Heart right ventricle (tissue), 16 donors: ENCODE data around the gene MDM4. TPM values are rescaled to one million over a fixed set of nuclear protein-coding genes. Genes with fewer than 3 reads are reported as not detected.

ENCODE experiments used
- ATAC-seq, 8 donors: fragments of 200-7000 bp; cut with Tn5 transposase; one replicate each; pipeline ENCODE4 v1.9.1; 2020; ENCODE audit warnings: mild to moderate bottlenecking in 8 of 8, moderate library complexity in 8 of 8, moderate number of reproducible peaks in 1 of 8
- DNase-seq, 2 donors: peaks; one replicate each; pipeline ENCODE4 v3.0.0-alpha.2; 2020
- H3K27ac ChIP-seq, 10 donors: fragments of 200-600 bp; sonication (generic) in 2 of 10; one replicate each; pipeline versions ENCODE4 v1.5.0 to v1.8.0; 2020 to 2022; ENCODE audit warnings: mild to moderate bottlenecking in 3 of 10
- H3K27me3 ChIP-seq, 7 donors: fragments of 200-600 bp; one replicate each; pipeline ENCODE4 v1.8.0; 2021 to 2022; ENCODE audit warnings: mild to moderate bottlenecking in 2 of 7
- H3K36me3 ChIP-seq, 9 donors: fragments of 200-600 bp; sonication (generic) in 1 of 9; one replicate each; pipeline versions ENCODE4 v1.5.0 to v1.8.0; 2020 to 2022; ENCODE audit warnings: mild to moderate bottlenecking in 2 of 9
- H3K4me1 ChIP-seq, 9 donors: fragments of 200-600 bp; sonication (generic) in 1 of 9; one replicate each; pipeline versions ENCODE4 v1.5.0 to v1.8.0; 2020 to 2022; ENCODE audit warnings: mild to moderate bottlenecking in 4 of 9
- H3K4me3 ChIP-seq, 10 donors: fragments of 200-600 bp; sonication (generic) in 2 of 10; one replicate each; pipeline versions ENCODE4 v1.5.0 to v1.8.0; 2020 to 2022; ENCODE audit warnings: mild to moderate bottlenecking in 7 of 10, moderate library complexity in 2 of 10
- H3K9me3 ChIP-seq, 11 donors: fragments of 200-600 bp in 10 of 11; sonication (generic) in 2 of 11; one replicate each; pipeline versions ENCODE4 v1.5.0 to v1.8.0; 2013 to 2022; ENCODE audit warnings: mild to moderate bottlenecking in 2 of 11, control low read depth in 1 of 11, moderate library complexity in 1 of 11
- WGBS, 2 donors: extraction: QIAGEN DNeasy Blood & Tissue Kit; methylation state at CpG; one replicate each; pipeline ENCODE4 v1.1.7; 2013; ENCODE audit warnings: inconsistent platforms in 1 of 2; 5-methylcytosine and 5-hydroxymethylcytosine counted together
- intact Hi-C, 10 donors: fragments of 100-400 bp; cut with DNase I; formaldehyde crosslinking; loops; one replicate each; pipeline versions ENCODE4 v1.11.1 to v1.14.2; 2022
- polyA plus RNA-seq, 2 donors: library from polyadenylated mRNA; stranded (reverse); fragments of 200-250 nt; gene quantifications; one replicate each; pipeline ENCODE4 v1.2.3, GENCODE V29; 2013
- total RNA-seq, 10 donors: library from RNA; stranded (reverse); fragmentation: NEBNext Ultra II Directional in 3 of 10; extraction: Animal tissue kit (Norgen Biotek cat#: 25700) in 3 of 10; gene quantifications; one replicate each; pipeline versions ENCODE4 v1.2.1 to v1.2.4, GENCODE V29; 2021 to 2023
- TF ChIP-seq, protein P1 (sequence below), 9 donors: fragments of 200-600 bp; sonication (generic) in 2 of 9; IDR thresholded peaks; one replicate each; pipeline versions ENCODE4 v1.5.0 to v1.8.0; 2021 to 2022; ENCODE audit warnings: antibody characterized with exemption in 9 of 9, mild to moderate bottlenecking in 5 of 9, moderate library complexity in 1 of 9
- donor health status: Arrhythmogenic right ventricular cardiomyopathy.
- donor health status: ischemic (EF 13 %, LVEDD 7.1; RV severe dilation, severe dysfunction).
- donor health status: healthy with polysubstance abuse.
- donor health status: DM: no; HTN: yes; CAD: no.
- donor health status: DM: no; HTN: no; CAD: no.
- donor health status: ischemic (EF 25% LVEDD 6.9; RV normal size, moderate dysfunction).
- donor health status: ischemic (EF 25% LVEDD 5.7; RV mildly dilated, moderate dysfunction).
- donor health status: healthy.
- donor health status: DM: yes; HTN: yes; CAD: no.
- donor health status: Ischemic cardiomyopathy.
- donor health status: ischemic (EF 35%, LVEDD 5.7; RV mildly dilated, moderate dysfunction).
- donor health status: nonischemic (EF 11% LVEDD 7.7; RV severe dilation, severe dysfunction).
- donor health status: DM: yes; HTN: yes; CAD: no.
- donor health status: PGD.
- donor health status: ischemic (EF 29% LVEDD 5.4; RV normal size, mild dysfunction).
- donor health status: nonischemic (EF 23%, LVEDD 6.1; RV moderate dilation, normal function).

Gene MDM4
- total and polyA plus RNA-seq, 12 donors = 3.7 to 43.7 (median 38.7) TPM

DNA sequence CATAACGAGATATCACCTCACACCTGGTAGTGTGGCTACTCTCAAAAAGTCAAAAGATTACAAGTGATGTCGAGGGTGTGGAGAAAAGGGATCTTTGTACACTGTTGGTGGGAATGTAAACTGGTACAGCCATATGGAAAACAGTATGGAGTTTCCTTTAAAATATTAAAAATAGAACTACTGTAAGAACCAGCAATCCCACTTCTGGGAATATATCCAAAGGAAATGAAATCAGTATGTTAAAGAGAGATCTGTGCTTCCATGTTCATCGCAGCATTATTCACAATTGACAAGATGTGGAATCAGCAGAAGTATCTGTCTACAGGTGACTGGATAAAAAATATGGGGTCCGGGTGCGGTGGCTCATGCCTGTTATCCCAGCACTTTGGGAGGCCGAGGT lies 14.0 kb upstream of the MDM4 start:
- 79 to 83% methylated on average over 6 of the region's 6 CpGs for WGBS, 2 donors
- DNase-seq (no peak), ATAC-seq (no peak)
- Histone ChIP-seq H3K4me1 (peaks cover 0 to 37% (median 29%) of the 10 kb centered on the region in 9 donors), H3K27me3 (no peaks in the 10 kb centered on the region), H3K4me3 (no peak overlapping the region), H3K27ac (no peak overlapping the region), H3K9me3 (peaks cover 0 to 4% (median 0%) of the 10 kb centered on the region in 11 donors), H3K36me3 (no peaks in the 10 kb centered on the region)
- TF ChIP-seq, protein P1, sequence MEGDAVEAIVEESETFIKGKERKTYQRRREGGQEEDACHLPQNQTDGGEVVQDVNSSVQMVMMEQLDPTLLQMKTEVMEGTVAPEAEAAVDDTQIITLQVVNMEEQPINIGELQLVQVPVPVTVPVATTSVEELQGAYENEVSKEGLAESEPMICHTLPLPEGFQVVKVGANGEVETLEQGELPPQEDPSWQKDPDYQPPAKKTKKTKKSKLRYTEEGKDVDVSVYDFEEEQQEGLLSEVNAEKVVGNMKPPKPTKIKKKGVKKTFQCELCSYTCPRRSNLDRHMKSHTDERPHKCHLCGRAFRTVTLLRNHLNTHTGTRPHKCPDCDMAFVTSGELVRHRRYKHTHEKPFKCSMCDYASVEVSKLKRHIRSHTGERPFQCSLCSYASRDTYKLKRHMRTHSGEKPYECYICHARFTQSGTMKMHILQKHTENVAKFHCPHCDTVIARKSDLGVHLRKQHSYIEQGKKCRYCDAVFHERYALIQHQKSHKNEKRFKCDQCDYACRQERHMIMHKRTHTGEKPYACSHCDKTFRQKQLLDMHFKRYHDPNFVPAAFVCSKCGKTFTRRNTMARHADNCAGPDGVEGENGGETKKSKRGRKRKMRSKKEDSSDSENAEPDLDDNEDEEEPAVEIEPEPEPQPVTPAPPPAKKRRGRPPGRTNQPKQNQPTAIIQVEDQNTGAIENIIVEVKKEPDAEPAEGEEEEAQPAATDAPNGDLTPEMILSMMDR (IDR thresholded peaks at IDR 0.05) = no peak
- intact Hi-C loops = loop anchor here in 9 of 10 donors (2.0 to 10.0 kb wide), 4 partner anchors 55 to 337 kb away; partner anchors contain the start of gene REN (in 2 of the 9)

DNA sequence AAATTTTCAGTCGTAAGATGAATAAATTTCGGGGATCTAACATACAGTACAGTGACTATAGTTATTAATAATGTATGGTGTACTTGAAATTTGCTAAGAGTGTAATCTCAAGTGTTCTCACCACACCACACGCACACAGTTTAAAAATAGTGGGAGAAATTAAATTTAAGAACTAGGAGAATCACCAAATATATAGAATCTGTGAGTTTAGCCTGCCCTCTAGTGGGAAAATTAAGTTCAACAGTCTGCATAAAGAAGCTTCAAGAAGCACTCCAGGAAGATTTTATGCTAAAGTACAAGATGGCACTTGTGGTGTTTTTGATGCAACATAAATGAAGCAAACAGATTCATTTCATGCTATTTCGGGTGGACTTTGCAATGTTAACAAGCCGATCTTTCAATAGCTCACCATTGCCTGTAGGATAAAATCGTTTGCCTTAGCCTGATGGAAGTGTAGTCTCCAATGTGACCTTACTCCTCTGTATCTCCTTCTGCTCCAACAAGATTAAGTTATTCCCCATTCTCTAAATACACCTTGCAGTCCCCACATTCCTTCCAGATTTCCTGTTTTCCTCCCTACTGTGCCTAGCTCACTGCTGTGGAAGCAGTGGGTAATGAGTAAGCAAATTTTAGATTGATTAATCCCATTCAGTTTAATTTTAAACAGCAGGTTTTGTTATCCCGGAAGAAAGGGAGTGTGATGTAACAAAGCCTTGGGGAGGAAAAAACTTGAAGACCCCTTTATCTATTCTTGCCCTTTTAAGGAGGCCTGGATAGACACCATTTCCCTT lies 12.9 kb upstream of the MDM4 start:
- DNase-seq = peak in 1 of 2 donors; percentile 70
- no peak overlapping the region for H3K4me3 ChIP-seq
- ATAC-seq = no peak
- H3K27ac ChIP-seq = peak overlapping the region in 3 of 10 donors; percentile 34 to 86 (median 37)
- peaks cover 0 to 4% (median 0%) of the 10 kb centered on the region in 11 donors for H3K9me3 ChIP-seq
- peaks cover 0 to 47% (median 38%) of the 10 kb centered on the region in 9 donors for H3K4me1 ChIP-seq
- H3K27me3 ChIP-seq = no peaks in the 10 kb centered on the region
- TF ChIP-seq, protein P1 (IDR thresholded peaks at IDR 0.05) = peak; percentile 68 to 88 (median 78)
- WGBS, 2 donors = 24 to 29% methylated on average over 7 of the region's 7 CpGs
- intact Hi-C loops = loop anchor here in 9 of 10 donors (1.0 to 10.0 kb wide), 6 partner anchors 57 to 339 kb away; partner anchors contain the start of gene REN (in 2 of the 9)
- H3K36me3 ChIP-seq = no peaks in the 10 kb centered on the region

DNA sequence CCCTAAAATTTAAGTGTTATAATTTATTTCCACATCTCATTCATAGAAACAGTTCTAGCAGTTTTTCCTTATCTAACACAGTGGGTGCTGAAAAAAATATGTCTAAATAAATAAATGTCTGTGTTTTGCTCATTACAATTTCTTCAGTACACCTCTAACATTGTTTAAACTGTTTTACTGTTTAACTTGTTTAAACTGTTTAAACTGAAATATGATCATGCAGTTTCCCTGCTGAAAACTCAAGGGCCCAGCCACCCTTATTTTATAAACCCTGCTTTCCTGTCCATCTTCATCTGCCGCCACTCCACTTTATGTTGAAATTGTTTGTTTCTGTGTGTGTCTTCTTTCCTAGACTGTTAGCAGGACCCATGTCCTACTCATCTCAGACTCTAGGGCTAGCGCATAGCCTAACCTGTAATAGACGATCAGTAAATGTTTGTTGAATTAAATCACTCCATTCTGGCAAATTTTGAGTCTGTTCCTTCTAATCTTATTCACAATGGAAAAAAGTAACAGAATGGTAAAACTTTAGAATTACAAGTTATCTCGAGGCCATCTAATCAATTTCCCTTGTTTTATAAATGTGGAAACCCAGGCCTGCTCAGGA lies 12.2 kb upstream of the MDM4 start:
- H3K36me3 ChIP-seq = no peaks in the 10 kb centered on the region
- TF ChIP-seq, protein P1 (IDR thresholded peaks at IDR 0.05) = no peak
- no peak for ATAC-seq
- H3K9me3 ChIP-seq = peaks cover 0 to 4% (median 0%) of the 10 kb centered on the region in 11 donors
- peaks cover 0 to 42% (median 34%) of the 10 kb centered on the region in 9 donors for H3K4me1 ChIP-seq
- DNase-seq = no peak
- peak overlapping the region in 4 of 10 donors; percentile 16 to 86 (median 36) for H3K27ac ChIP-seq
- H3K27me3 ChIP-seq = no peaks in the 10 kb centered on the region
- no peak overlapping the region for H3K4me3 ChIP-seq
- WGBS, 2 donors = 85 to 88% methylated on average over 4 of the region's 4 CpGs
- intact Hi-C loops = loop anchor here in 9 of 10 donors (1.0 to 10.0 kb wide), 6 partner anchors 57 to 339 kb away; partner anchors contain the start of gene REN (in 2 of the 9)

DNA sequence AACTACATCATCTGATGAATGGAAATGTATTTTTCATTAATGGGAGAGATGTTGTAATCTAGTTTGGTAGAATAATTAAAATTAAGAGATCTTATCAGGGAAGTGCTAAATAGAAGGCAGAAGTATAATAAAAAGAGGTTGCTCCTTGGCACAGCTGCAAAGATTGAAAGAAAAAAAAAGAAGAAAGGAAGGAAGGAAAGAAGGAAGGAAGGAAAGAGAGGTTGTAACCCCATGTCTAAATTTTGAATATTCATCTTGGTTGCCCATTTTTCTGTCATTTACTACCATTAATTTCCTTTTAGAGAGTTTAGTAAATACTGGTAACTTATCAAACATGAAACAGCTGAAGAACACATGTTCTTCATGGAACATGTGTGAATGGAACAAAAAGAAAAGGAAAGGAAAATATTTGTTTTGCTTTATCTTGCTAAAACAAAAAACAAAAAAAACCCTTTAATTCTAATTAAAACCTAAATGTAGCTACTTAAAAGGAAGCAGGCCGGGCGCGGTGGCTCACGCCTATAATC lies 10.5 kb upstream of the MDM4 start:
- H3K36me3 ChIP-seq = no peaks in the 10 kb centered on the region
- DNase-seq = no peak
- no peaks in the 10 kb centered on the region for H3K9me3 ChIP-seq
- no peaks in the 10 kb centered on the region for H3K27me3 ChIP-seq
- H3K4me1 ChIP-seq = peaks cover 0 to 33% (median 25%) of the 10 kb centered on the region in 9 donors
- peak overlapping the region; percentile 30 to 90 (median 86) for H3K27ac ChIP-seq
- H3K4me3 ChIP-seq = peak overlapping the region; percentile 41 to 68 (median 59)
- ATAC-seq = no peak
- intact Hi-C loops = loop anchor here in 2 of 10 donors (10.0 kb wide), 1 partner anchor 341 kb away; the partner anchor contains the start of gene REN (in 2 of the 2)
- TF ChIP-seq, protein P1 (IDR thresholded peaks at IDR 0.05) = no peak
- WGBS, 2 donors = 3 to 5% methylated on average over 4 of the region's 4 CpGs
